GM23338 (cell line): ENCODE data around the gene DDX60. TPM values are rescaled to one million over a fixed set of nuclear protein-coding genes. Genes with fewer than 3 reads are reported as not detected.

Experiments used
- ATAC-seq: fragments of 200-7000 bp; cut with Tn5 transposase; 3 replicates; pipeline ENCODE4 v1.9.1; 2020
- DNase-seq: peaks from one replicate; pipeline ENCODE4 v3.0.0-alpha.2; 2015; ENCODE audit warnings: low spot score
- H2AFZ ChIP-seq: fragments of 200-600 bp; sonication (generic); 2 replicates; pipeline ENCODE4 v1.8.0; 2016; ENCODE audit warnings: antibody characterized with exemption, mild to moderate bottlenecking, moderate library complexity
- H3F3A ChIP-seq: fragments of 200-600 bp; sonication (generic); replicated peaks from 2 replicates; pipeline ENCODE4 v1.8.0; 2017; ENCODE audit warnings: antibody characterized with exemption, mixed run types, low read depth
- H3K27ac ChIP-seq: fragments of 200-600 bp; sonication (generic); 2 replicates; pipeline ENCODE4 v1.6.1; 2016; ENCODE audit warnings: low read depth
- H3K27me3 ChIP-seq: fragments of 200-600 bp; sonication (generic); 2 replicates; pipeline ENCODE4 v1.8.0; 2016; ENCODE audit warnings: mild to moderate bottlenecking, mixed run types, moderate library complexity; ENCODE audit not compliant: insufficient read depth
- H3K36me3 ChIP-seq: fragments of 200-600 bp; sonication (generic); 2 replicates; pipeline ENCODE4 v1.8.0; 2016; ENCODE audit warnings: mild to moderate bottlenecking; ENCODE audit not compliant: insufficient read depth
- H3K4me1 ChIP-seq: fragments of 200-600 bp; sonication (generic); 2 replicates; pipeline ENCODE4 v1.8.0; 2016; ENCODE audit warnings: mild to moderate bottlenecking, moderate library complexity; ENCODE audit not compliant: insufficient read depth
- H3K4me2 ChIP-seq: fragments of 200-600 bp; sonication (generic); 2 replicates; pipeline ENCODE4 v1.7.1; 2017; ENCODE audit warnings: mixed run types
- H3K4me3 ChIP-seq: fragments of 200-600 bp; sonication (generic); 2 replicates; pipeline ENCODE4 v1.6.1; 2016; ENCODE audit warnings: mixed run types
- H3K79me2 ChIP-seq: fragments of 200-600 bp; sonication (generic); replicated peaks from 2 replicates; pipeline ENCODE4 v1.8.0; 2017; ENCODE audit warnings: mild to moderate bottlenecking; ENCODE audit not compliant: insufficient read depth
- H3K9me2 ChIP-seq: fragments of 200-600 bp; sonication (generic); 2 replicates; pipeline ENCODE4 v1.8.0; 2017; ENCODE audit not compliant: insufficient read depth
- H4K20me1 ChIP-seq: fragments of 200-600 bp; sonication (generic); replicated peaks from 2 replicates; pipeline ENCODE4 v1.8.0; 2017; ENCODE audit warnings: mild to moderate bottlenecking; ENCODE audit not compliant: insufficient read depth
- H3K27ac Mint-ChIP-seq: 2 replicates; pipeline ENCODE4 v1.8.0; 2020; ENCODE audit warnings: inconsistent platforms, mild to moderate bottlenecking, moderate library complexity, mixed read lengths
- H3K27me3 Mint-ChIP-seq: 3 replicates; pipeline ENCODE4 v1.8.0; 2022; ENCODE audit warnings: low read depth, mild to moderate bottlenecking, moderate library complexity, mixed read lengths, inconsistent platforms; ENCODE audit not compliant: insufficient read depth, poor library complexity
- H3K36me3 Mint-ChIP-seq: 3 replicates; pipeline ENCODE4 v1.8.0; 2021; ENCODE audit warnings: low read depth, mild to moderate bottlenecking, inconsistent platforms, moderate library complexity, mixed read lengths
- H3K4me1 Mint-ChIP-seq: 3 replicates; pipeline ENCODE4 v1.8.0; 2020; ENCODE audit warnings: mild to moderate bottlenecking, inconsistent platforms, mixed read lengths
- H3K4me3 Mint-ChIP-seq: 3 replicates; pipeline ENCODE4 v1.8.0; 2021; ENCODE audit warnings: moderate library complexity, mild to moderate bottlenecking, inconsistent platforms, mixed read lengths
- H3K9me3 Mint-ChIP-seq: 3 replicates; pipeline ENCODE4 v1.8.0; 2020; ENCODE audit warnings: moderate library complexity, mild to moderate bottlenecking, inconsistent platforms, mixed read lengths
- NANOG ChIP-seq: IDR thresholded peaks from 2 replicates; pipeline ENCODE4 v1.6.1; 2016; ENCODE audit warnings: antibody characterized with exemption, borderline replicate concordance
- POLR2AphosphoS5 ChIP-seq: IDR thresholded peaks from 2 replicates; pipeline ENCODE4 v1.6.1; 2016; ENCODE audit warnings: antibody characterized with exemption, low read depth
- polyA plus RNA-seq: library from polyadenylated mRNA; unstranded; fragments of >200 nt; fragmentation: Nextera tagmentation; extraction: Ambion mirVana; gene quantifications from 2 replicates; pipeline ENCODE4 v1.2.1, GENCODE V29; 2016
- total RNA-seq: library from RNA; depleted of rRNA; stranded (reverse); fragments of >200 nt; shearing (Covaris generic); gene quantifications from 2 replicates; pipeline ENCODE4 v1.2.3, GENCODE V29; 2014
- TF ChIP-seq, protein P1 (sequence below): IDR thresholded peaks from one replicate; pipeline ENCODE4 v1.6.1; 2018; ENCODE audit warnings: antibody characterized with exemption; ENCODE audit not compliant: unreplicated experiment
- TF ChIP-seq, protein P2 (sequence below): fragments of 250-450 bp; sonication (Bioruptor Pico); IDR thresholded peaks from 2 replicates; pipeline ENCODE4 v1.5.0; 2020; ENCODE audit warnings: mild to moderate bottlenecking, moderate library complexity

The DDX60 gene
- total and polyA plus RNA-seq, 2 experiments from 2014 or later: 1.0 to 1.4 TPM

DNA sequence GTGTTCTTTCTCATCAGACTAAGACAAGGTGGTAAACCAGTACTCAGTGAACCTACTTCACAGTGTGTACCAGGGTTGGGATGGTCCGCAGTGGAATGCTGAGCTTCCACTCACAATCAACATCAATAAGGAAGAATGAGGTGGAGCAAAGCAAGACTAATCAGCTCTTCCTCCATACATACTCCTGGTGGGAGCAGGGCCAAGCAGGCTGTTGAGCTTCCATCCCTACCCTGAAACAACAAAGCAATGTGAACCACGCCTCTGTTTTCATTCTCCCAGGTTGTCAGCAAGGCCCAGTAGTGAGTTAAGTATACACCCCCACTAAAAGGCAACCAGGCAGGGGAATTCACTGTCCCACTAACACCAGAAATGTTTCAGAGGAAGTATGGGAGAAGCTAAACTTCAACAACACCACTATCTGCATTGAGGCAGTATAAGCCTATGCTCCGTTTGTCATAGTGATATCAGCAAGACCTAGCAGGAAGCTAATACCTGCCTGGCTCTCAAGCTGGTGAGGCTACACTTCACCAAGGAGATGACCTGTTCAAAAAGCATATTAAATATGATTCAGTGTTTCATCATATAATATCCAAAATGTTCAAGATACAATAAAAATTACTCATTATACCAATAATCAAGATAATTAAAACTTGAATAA, 109.5 kb downstream of the DDX60 start (continued):
- TF ChIP-seq, protein P1, sequence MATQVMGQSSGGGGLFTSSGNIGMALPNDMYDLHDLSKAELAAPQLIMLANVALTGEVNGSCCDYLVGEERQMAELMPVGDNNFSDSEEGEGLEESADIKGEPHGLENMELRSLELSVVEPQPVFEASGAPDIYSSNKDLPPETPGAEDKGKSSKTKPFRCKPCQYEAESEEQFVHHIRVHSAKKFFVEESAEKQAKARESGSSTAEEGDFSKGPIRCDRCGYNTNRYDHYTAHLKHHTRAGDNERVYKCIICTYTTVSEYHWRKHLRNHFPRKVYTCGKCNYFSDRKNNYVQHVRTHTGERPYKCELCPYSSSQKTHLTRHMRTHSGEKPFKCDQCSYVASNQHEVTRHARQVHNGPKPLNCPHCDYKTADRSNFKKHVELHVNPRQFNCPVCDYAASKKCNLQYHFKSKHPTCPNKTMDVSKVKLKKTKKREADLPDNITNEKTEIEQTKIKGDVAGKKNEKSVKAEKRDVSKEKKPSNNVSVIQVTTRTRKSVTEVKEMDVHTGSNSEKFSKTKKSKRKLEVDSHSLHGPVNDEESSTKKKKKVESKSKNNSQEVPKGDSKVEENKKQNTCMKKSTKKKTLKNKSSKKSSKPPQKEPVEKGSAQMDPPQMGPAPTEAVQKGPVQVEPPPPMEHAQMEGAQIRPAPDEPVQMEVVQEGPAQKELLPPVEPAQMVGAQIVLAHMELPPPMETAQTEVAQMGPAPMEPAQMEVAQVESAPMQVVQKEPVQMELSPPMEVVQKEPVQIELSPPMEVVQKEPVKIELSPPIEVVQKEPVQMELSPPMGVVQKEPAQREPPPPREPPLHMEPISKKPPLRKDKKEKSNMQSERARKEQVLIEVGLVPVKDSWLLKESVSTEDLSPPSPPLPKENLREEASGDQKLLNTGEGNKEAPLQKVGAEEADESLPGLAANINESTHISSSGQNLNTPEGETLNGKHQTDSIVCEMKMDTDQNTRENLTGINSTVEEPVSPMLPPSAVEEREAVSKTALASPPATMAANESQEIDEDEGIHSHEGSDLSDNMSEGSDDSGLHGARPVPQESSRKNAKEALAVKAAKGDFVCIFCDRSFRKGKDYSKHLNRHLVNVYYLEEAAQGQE: no peak
- TF ChIP-seq NANOG: no peak

DNA sequence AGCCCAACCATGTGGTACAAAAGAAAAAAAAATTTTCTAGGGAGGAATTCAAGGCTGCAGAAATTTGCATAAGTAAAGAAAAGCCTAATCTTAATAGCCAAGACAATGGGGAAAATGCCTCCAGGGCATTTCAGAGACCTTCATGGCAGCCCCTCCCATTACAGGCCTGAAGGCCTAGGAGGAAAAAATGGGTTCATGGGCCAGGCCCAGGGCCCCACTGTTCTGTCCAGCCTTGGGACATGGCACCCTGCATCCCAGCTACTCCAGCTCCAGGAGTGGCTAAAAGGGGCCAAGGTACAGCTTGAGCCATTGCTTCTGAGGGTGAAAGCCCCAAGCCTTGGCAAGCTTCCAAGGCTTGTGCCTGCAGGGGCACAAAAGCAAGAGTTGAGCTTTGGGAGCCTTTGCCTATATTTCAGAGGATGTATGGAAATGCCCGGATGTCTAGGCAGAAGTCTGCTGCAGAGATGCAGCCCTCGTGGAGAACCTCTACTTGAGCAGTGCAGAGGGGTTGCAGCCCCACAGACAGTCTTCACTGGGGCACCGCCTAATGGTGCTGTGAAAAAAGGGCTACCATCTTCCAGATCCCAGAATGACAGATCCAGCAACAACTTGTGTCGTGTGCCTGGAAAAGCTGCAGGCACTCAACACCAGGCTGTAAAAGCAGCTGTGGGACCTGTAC, 115.2 kb downstream of the DDX60 start:
- ATAC-seq (no peak), DNase-seq (no peak)
- Histone ChIP-seq H3K4me3 (no peak overlapping the region), H3K27ac (no peak overlapping the region), H3K36me3 (peaks cover 4% of the 10 kb centered on the region; the same call in 1 of the 2 replicates), H3K9me2 (peaks cover 6% of the 10 kb centered on the region; the same call in 1 of the 2 replicates), H4K20me1 (no peaks in the 10 kb centered on the region), H3K27me3 (no peaks in the 10 kb centered on the region), H3K79me2 (no peaks in the 10 kb centered on the region), H3K4me1 (no peaks in the 10 kb centered on the region), H3K4me2 (no peak overlapping the region), H2AFZ (no peak overlapping the region), H3F3A (no peaks in the 10 kb centered on the region)
- TF ChIP-seq, protein P1: no peak
- no peak for TF ChIP-seq POLR2AphosphoS5
- TF ChIP-seq, protein P2, sequence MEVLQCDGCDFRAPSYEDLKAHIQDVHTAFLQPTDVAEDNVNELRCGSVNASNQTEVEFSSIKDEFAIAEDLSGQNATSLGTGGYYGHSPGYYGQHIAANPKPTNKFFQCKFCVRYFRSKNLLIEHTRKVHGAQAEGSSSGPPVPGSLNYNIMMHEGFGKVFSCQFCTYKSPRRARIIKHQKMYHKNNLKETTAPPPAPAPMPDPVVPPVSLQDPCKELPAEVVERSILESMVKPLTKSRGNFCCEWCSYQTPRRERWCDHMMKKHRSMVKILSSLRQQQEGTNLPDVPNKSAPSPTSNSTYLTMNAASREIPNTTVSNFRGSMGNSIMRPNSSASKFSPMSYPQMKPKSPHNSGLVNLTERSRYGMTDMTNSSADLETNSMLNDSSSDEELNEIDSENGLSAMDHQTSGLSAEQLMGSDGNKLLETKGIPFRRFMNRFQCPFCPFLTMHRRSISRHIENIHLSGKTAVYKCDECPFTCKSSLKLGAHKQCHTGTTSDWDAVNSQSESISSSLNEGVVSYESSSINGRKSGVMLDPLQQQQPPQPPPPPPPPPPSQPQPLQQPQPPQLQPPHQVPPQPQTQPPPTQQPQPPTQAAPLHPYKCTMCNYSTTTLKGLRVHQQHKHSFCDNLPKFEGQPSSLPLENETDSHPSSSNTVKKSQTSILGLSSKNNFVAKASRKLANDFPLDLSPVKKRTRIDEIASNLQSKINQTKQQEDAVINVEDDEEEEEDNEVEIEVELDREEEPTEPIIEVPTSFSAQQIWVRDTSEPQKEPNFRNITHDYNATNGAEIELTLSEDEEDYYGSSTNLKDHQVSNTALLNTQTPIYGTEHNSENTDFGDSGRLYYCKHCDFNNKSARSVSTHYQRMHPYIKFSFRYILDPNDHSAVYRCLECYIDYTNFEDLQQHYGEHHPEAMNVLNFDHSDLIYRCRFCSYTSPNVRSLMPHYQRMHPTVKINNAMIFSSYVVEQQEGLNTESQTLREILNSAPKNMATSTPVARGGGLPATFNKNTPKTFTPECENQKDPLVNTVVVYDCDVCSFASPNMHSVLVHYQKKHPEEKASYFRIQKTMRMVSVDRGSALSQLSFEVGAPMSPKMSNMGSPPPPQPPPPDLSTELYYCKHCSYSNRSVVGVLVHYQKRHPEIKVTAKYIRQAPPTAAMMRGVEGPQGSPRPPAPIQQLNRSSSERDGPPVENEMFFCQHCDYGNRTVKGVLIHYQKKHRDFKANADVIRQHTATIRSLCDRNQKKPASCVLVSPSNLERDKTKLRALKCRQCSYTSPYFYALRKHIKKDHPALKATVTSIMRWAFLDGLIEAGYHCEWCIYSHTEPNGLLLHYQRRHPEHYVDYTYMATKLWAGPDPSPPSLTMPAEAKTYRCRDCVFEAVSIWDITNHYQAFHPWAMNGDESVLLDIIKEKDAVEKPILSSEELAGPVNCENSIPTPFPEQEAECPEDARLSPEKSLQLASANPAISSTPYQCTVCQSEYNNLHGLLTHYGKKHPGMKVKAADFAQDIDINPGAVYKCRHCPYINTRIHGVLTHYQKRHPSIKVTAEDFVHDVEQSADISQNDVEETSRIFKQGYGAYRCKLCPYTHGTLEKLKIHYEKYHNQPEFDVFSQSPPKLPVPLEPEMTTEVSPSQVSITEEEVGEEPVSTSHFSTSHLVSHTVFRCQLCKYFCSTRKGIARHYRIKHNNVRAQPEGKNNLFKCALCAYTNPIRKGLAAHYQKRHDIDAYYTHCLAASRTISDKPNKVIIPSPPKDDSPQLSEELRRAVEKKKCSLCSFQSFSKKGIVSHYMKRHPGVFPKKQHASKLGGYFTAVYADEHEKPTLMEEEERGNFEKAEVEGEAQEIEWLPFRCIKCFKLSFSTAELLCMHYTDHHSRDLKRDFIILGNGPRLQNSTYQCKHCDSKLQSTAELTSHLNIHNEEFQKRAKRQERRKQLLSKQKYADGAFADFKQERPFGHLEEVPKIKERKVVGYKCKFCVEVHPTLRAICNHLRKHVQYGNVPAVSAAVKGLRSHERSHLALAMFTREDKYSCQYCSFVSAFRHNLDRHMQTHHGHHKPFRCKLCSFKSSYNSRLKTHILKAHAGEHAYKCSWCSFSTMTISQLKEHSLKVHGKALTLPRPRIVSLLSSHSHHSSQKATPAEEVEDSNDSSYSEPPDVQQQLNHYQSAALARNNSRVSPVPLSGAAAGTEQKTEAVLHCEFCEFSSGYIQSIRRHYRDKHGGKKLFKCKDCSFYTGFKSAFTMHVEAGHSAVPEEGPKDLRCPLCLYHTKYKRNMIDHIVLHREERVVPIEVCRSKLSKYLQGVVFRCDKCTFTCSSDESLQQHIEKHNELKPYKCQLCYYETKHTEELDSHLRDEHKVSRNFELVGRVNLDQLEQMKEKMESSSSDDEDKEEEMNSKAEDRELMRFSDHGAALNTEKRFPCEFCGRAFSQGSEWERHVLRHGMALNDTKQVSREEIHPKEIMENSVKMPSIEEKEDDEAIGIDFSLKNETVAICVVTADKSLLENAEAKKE: no peak
- Mint-ChIP-seq H3K27me3 (peaks cover 2% of the 10 kb centered on the region), H3K9me3 (peaks cover 56% of the 10 kb centered on the region), H3K27ac (no peak overlapping the region), H3K36me3 (peaks cover 42% of the 10 kb centered on the region), H3K4me1 (no peaks in the 10 kb centered on the region), H3K4me3 (no peak overlapping the region)
